PC-9 (cell line): ENCODE results near the gene RBMS1.

Source experiments
- CTCF ChIP-seq: fragments of 200-600 bp; sonication (generic); conservative IDR thresholded peaks from 2 replicates; pipeline ENCODE4 v1.6.1; 2017; ENCODE audit warnings: mixed run types, antibody characterized with exemption, mild to moderate bottlenecking, moderate library complexity
- EZH2 ChIP-seq: fragments of 200-600 bp; sonication (generic); IDR thresholded peaks from 2 replicates; pipeline ENCODE4 v1.8.0; 2017; ENCODE audit warnings: antibody characterized with exemption, low read depth

- no peak for TF ChIP-seq CTCF
- no peak for TF ChIP-seq EZH2
Measured at GRCh38 chr2:160334028-160334741, 159.4 kb downstream of the RBMS1 start.
